Activated T-cell treated with anti-CD3 and anti-CD28 coated beads for 48 hours (primary cell): Measurements from ENCODE around the gene WNK1.
A peak's percentile ranks its signal among the peaks of the same experiment; 100 is the strongest.
"Not testable (repeated sequence)": the region's sequence is repeated elsewhere in the genome, so short reads cannot be mapped to it uniquely, and the experiment has no call there.

Source experiments
- DNase-seq: peaks from one replicate; pipeline ENCODE4 v3.0.0-alpha.2; 2020; ENCODE audit warnings: low read depth

The WNK1 gene

DNA sequence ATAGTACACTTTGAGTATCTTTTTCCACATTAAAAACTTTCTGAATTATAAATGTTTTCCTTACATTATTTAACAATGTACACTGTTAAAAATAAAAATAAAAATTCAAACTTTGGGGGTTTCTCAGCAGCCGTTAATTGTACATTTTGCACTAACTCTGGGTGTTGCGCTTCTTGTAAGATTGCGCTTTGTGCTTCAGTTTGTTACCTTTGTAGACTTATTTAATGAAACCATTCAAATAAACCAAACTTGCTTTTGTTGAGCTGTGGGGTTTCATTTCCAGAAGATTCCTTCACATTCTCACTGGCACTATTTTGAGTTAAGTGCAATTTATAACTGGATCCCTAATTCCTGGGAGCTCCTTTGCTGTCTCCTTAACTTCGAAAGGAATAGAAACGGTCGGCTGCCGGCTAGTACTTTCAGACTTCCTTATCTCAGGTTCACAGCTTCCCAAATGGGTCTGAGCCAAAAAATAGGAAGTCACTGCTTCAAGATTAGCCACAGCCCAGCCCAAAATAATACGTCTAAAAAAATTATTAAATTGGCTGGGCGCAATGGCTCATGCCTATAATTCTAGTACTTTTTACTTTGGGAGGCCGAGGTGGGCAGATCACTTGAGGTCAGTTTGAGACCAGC lies 158.9 kb downstream of the WNK1 start:
- no peak for DNase-seq

DNA sequence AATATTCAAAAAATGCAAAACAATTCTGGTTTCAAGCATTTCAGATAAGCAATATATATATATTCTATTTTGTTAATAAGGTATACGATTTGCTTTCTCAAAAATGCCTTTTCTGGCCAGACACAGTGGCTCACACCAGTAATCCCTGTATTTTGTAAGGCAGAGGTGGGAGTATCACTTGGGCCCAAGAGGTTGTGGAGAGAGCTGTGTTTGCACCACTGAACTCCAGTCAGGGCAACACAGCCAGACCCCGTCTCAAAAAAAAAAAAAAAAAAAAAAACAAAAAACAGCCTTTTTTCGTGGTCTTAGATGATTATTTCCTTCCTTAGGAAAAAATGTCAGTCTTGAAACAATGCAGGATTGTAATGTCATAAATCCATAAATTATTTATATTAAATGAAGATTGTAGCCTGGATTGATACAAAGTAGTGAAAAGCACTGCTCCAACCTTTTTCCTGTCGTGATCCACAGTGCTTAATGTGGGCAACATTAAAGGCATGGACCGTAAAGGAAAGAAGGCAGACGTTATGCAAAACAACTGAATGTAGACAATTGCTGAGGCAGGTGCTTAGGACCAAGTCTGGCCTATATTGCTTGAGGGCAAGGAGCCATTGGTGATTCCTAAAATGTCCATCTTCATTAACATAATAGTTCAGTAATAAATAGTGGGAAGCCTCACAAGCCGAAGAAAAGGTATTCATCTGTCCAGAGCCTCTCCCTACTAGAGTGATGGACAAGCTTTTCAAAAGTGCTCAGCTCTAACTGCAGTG lies 160.3 kb downstream of the WNK1 start:
- DNase-seq, result no peak

DNA sequence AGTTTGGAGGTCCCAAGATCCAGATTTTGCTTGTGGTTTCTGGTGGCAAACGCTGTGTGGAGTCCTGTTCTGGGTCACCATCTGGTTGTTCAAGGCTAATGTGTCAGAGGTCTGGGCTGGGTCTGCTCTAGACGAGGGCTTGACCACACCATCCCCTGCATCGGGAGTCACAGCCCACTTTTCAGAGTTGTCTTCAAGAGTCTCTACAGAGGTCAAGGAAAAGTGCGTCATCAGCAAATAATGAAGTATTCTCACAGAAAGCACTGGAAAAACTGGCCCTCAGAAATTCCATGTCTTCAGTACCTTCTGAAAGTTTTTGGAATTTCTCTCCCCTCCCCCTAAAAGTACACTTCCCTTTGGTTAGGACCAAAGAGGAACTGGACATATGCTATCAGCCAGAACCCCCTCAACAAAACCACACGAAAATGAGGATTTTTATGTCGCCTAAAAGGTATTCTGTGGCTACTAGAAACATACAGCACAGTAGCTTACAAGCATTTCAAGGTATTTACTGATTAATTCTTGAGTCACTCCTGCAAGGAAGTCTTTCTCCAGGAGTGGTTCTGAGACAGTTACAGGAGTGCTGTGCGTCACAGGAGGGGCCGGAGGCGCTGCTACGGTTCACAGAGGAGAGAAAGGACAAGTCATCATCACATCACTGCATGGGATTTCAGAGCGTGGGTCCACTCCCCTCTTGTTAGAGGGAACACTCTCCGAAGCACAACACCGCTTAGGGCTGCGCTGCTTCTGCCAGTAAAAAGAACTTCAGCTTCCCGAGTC lies 161.7 kb downstream of the WNK1 start:
- no peak for DNase-seq

DNA sequence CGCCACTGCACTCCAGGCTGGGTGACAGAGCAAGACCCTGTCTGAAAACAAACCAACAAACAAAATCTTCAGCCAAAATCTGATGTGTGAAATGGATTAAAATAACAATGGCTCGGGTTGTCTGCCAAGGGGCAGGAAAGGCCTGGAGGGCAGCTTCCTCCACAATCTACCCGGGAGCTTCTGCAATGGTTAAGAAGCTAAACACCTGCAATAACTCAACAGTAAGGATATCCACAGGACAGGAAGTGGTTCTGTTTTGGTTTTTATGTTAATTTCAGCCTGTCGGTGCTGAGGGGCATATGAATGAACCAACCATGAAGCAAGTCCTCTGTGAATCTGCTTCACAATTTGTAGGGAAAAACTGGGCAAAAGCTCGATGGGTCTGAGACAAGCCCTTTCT lies 162.7 kb downstream of the WNK1 start:
- no peak for DNase-seq

DNA sequence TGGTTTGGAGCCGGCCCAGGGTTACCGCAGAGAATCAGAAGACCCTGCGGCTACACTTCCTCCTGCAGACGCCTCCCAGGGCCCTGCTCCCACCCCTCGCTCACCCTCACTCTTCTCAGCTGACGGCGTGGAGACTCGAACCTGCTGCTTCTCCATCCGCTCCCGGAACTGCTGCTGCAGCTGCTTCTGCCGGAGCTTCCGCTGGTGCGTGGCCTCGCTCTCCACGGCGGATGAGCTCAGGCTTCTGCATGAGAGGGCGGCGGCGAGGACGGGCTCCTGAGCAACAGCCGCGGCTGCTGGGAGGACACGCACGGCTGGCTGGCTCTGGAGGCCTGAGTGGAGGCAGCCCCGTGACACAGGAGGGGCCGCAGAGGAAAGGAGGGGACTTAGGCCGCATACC lies 163.9 kb downstream of the WNK1 start:
- DNase-seq, result no peak

DNA sequence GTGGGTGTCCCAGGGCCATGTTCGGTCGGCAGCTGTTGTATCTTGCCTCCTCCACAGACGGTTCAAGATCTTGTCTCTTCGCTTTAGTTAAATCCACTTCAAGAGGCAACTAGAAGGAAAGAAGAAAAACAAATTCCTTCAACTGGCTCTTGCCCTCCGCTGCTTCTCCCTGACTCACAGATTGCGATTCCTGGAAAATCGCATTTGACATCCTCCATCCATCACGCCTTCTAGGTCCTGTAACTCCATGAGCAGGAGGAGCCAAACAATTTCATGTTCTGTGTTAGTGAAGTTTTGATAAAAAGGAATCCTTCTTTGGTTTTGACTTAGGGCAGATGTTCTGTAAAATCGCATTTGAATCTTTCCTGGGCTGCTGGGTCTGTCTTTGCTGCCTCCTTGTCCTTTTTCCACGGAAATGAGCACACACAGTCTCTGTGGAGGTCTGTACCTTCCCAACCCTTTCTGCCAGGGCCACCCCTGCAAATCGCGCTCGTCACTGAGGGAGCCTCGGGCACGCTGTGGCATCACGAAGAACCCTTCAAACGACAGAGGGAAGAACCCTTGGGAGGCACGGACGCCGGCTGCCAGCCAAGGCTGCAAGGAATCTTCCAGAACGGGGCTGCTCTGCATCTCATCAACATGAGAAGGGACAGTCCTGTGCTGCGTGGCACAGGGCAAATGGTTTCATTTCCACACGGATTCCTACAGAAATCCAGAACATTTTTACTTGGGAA lies 164.5 kb downstream of the WNK1 start:
- no peak for DNase-seq

DNA sequence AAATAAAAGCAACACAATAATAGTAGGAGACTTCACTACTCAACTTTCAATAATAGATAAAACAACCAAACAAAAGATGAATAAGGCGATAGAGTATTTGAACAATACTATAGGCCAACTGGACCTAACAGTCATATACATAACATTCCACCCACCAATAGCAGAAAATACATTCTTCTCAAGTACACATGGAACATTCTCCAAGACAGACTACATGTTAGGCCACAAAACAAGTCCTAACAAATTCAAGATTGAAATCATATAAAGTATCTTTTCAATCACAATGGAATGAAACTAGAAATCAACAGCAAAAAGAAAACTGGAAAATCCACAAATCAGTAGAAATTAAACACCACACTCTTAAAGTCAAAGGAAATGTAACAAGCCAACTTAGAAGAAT lies 168.3 kb downstream of the WNK1 start:
- no peak for DNase-seq

DNA sequence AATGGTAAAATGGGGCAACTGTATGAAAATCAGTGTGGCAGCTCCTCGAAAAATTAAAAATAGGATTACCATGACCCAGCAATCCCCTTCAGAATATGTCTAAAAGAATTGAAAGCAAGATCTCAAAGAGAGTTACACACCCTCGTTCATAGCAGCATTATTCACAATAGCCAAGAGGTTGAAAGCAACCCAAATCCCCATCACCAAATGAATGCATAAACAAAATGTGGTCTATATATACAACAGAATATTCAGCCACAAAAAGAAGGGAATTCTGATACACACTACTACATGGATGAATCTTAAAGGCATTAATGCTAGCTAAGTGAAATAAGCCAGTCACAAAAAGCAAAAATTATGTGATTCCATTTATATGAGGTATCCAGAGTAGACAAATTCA lies 169.9 kb downstream of the WNK1 start:
- DNase-seq, result no peak

DNA sequence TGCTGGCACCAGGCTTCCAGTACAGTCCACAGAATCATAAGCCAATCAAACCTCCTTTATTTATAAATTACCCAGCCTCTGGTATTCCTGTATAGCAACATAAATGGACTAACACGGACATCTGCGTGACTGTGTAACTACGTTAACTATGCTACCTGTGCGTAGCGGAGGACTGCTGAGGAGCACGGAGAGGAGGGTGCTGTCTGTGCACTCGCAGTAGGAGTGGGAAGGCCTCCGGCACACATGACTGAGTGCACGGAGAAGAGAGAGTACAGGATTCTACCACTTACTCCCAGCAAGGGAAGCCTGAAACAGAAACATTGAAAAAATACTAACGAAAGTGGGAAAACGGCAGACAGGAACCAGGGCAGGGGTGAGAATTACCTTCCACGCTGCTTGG lies 174.3 kb downstream of the WNK1 start:
- DNase-seq, result no peak

DNA sequence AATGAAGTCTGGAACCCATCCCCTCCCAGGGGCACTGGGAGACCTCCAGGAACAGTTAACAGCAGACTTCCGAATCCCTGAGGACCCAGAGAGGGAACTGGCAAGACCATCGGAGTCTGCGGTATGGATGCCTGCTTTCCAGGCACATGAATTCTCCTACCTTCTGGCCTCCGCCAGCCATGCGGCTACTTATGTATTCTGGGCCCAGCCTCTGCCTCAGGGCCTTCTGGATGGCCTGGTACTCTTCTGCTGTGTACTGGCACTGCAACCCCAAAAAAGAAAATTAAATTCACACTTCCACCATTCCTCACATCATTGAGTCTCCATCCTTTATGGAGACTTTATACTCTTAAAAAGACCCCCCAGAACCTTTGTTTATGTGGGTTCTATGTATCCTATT lies 178.7 kb downstream of the WNK1 start:
- DNase-seq, result no peak

DNA sequence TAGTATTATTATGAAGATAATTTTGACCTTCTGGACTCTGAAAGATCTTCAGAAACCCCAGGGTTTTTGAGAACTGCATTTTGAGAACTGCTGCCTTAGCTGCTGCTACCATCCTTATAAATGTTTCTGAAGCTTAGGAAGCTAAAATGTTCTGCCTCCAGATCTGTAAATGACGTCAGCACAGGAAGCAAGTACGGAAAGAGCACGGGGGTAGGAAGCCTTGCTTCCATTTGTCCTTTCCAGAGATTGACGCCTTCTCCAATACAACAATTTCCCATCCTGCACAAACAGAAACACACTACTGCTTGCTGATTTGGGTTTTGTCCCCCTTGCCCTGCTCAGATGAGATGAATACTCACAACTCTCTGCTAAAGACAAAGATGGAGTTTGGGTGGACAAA lies 179.2 kb downstream of the WNK1 start:
- DNase-seq, result no peak

DNA sequence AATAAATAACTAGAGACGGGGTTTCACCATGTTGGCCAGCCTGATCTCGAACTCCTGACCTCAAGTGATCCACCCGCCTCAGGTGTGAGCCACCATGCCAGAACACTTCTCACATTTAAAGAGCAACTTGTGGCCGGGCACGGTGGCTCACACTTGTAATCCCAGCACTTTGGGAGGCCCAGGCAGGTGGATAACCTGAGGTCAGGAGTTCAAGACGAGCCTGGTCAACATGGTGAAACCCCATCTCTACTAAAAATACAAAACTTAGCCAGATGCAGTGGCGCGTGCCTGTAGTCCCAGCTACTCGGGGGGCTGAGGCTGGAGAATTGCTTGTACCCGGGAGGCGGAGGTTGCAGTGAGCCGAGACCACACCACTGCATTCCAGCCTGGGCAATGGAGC lies 183.5 kb downstream of the WNK1 start:
- not testable (repeated sequence) for DNase-seq

DNA sequence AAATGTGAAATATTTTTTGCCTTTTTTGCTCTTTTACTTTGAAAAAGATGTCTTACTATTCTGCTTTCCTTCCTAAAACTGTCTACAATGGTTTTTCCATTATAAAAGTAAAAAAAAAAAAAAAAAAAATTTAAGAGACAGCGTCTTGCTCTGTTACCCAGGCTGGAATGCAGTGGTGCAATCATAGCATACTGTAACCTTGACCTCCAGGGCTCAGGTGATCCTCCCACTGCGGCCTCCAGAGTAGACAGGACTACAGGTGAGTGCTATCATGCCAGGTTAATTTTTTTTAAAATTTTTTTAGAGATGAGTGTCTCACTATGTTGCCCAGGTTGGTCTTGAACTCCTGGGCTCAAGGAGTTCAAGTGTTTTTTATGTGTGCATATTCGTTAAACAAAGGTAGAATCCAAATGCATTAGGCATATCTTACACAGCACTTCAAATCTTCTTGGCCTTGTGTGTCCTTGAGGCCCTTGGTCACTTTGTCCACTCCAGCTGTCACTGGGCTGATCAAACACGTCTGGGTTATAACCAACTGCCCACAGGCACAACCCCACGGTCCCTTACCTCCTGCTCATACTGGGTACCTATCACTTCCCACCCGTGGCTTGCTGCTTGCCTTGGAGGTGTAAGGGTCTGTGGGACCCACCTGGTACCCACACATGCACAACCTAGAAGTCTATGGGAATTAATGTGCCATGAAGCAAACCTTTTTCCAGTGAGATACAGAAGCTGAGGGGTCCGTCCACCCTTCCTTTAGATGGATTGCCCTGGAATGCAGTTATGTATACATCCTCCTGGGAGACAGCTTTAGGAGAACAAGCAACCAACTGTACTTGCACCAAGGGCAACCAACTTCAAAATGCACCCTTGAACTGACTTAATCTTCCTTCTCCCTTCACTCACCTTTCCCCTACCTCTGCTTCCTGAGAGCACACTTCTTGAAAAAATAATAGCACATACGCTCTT lies 184.3 kb downstream of the WNK1 start:
- no peak for DNase-seq

DNA sequence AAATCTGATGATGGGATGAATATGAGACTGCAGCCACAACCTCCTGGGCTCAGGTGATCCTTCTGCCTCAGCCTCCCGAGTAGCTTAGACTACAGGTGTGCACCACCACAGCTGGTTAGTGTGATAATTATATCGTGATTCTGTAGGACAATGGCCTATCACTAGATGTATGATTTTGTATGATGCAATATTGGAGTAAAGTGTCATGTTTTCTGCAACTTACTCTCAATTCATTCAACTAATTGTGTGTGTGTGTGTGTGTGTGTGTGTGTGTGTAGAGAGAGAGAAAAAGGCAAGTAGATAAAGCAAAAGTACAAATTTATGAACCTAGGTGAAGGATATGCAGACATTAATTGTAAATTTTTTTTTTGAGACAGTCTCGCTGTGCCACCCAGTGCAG lies 186.4 kb downstream of the WNK1 start:
- no peak for DNase-seq

DNA sequence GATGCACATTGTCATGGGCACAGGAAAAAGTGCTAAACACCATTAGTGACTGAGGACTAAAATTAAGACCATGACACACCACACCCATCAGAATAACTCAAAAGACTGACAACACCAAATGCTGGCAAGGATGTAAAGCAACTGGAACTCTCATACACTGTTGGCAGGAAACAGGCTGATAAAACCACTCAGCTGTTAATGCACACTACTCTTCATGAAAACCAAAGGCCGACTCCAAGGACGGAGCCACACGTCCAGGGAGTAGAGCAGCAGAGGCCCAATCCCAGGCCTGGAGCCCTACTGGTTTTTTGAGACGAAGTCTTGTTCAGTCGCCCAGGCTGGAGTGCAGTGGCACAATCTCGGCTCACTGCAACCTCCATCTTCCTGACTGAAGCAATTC lies 190.7 kb downstream of the WNK1 start:
- no peak for DNase-seq

DNA sequence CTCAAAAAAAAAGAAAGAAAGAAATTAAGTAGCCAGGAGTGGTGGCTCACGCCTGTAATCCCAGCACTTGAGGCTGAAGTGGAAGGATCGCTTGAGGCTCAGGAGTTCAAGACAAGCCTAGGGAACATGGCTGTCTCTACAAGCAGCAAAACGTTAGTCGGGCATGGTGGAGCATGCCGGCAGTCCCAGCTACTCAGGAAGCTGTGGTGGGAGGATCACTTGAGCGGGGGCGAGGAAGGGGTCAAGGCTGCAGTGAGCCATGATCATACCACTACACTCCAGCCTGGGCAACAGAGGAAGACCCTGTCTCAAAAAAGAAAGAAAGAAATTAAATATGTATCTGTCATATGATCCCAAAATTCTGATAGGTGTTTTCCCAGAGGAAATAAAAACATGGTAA lies 191.8 kb downstream of the WNK1 start:
- DNase-seq, result no peak

DNA sequence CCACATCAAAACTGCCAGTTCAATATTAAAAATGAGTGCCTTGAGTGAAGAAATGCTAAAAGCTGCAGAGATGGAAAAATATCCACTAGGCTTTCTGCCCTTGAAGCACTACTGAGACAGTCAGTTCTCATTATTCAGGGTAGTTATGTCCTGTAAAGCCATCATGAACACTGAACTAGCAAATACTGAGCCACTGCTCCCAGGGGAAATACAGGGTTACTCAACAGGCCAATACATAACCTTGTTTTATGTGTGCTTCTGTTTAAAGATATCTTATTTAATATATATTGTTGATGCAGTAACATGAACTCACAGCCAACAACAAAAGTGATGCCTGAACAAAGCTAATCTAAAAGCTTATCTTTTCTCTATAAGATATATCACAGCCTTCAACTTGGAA lies 193.8 kb downstream of the WNK1 start:
- DNase-seq, result no peak

DNA sequence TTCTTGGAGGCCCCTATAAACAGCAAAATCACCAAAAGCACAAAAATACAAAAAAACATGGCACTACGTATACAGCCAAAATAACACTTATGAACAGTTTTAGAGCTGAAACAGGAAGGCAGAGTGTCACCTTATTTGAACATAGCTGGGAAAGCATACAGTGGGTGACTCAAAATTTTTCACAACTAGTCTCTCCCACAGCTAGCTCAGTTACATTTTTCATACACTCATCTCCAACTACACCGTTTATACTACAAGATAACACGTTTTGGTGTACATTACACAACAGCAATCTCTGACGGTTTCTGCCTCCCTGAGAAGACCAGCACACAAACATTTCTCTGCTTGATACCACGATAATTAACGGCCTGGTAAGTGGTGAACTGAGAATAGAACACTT lies 194.3 kb downstream of the WNK1 start:
- no peak for DNase-seq

DNA sequence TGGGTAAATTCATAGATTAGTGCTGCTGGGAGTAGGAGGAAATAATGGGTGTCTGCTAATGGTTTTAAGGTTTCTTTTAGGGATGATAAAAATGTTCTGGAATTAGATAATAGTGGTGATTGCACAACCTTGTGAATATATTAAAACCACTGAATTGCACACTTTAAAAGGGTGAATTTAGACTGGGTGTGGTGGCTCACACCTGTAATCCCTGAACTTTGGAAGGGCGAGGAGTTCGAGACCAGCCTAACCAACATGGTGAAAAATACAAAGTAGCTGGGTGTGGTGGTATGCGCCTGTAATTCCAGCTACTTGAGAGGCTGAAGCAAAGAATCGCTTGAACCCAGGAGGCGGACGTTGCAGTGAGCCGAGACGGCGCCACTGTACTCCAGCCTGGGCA lies 195.9 kb downstream of the WNK1 start:
- DNase-seq, result no peak

DNA sequence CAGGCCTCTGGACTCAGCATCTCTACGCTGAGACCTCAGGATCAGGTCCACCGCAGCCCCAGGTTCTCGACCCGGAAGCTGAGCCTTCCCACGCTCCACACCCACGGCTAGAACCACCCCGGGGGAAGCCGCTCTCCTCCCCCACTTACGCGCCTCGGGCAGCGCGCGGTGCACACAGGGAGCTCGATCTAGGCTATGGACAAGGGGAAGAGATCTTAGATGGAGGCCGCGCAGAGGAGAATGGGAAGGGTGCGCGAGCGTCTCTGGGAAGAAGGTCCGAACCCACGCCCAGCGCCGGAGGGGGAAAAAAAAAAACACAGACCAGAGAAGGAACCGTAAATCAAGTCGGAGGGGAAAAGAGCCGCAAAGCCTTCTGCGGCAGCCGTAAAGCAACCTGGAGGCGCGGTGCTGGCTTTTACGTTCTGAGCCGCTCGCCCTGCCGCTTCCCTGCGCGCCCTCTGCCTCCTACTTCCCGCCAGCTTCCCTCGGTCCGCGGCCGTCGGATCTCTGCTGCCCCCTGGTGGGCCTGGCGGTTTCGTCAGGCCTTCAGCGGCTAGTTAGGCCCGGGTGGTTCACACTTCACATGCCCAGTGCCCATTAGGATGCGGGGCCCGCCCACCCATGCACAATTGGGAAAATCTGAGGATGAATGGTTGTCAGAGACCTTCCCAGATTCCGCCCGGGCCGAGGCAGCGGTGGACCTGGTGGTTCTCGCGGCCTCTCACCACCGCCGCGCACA lies 197.2 kb downstream of the WNK1 start, which contains the start of gene RAD52:
TSS of gene RAD52 (minus strand) at position 242 of the 739 bp plus-strand sequence. CDS start 16,636 bp downstream, outside the sequence.
- DNase-seq, result peak; percentile 96
